D341Med (cell line): ENCODE measurements around the gene KRTAP5-11.
"Not testable (repeated sequence)": the region's sequence is repeated elsewhere in the genome, so short reads cannot be mapped to it uniquely, and the experiment has no call there.

ENCODE experiments used
- DNase-seq: peaks from one replicate; pipeline ENCODE4 v3.0.0; 2012; ENCODE audit warnings: low spot score

KRTAP5-11 gene

DNA sequence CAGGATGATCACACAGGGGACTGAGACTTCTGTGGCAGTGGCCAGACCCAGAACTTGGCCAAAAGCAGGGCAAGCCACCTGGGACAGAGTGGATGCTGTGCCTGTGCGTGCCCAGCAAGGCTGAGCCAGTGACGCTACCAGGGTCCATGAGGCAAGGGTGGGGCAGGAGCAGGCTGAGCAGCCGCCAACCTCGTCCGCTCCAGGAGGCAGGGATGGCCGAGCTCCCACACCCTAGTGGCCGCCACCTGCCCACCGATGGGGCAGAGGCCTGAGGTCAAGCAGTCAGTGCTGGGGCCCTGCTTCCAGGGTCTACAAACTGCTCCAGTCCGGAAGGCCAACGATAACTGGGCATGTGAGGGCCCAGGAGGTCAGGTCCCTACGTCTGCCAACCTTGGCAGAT is 27.2 kb downstream of the KRTAP5-11 start:
- no peak for DNase-seq

DNA sequence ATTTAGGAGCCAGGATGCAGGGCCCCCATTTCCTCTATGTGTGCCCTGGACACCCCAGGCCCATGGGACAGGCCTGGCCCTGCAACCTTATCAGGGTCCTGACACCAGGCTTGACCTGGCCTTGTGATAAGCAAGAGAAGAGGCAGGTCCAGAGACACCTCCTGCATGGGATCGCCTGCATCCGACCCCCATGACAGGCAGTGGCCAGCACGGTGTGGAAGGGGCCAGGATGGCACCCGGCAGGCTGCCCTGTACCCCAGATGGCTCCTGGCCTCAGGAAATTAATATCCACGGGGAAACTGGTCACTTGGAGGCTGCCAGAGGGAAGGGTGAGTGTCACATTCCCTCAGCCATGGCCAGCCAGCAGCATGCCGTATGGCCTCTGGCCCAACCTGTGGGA is 27.7 kb downstream of the KRTAP5-11 start:
- DNase-seq = no peak

DNA sequence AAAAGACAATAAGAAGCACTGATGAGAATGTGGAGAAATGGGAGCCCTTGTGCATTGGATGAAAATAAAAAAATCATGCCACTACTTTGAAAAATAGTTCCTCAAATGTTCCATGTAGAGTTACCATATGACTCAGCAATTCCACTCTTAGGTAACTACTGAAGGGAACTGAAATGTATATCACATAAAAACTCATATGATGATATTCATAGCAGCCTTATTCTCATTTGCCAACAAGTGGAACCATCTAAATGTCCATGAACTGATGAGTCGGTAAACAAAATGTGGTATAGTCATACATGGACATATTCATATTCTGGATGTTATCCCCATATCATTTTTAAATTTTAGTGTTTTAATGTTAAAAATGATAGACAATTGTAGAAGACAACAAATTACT is 31.0 kb downstream of the KRTAP5-11 start:
- DNase-seq = no peak

DNA sequence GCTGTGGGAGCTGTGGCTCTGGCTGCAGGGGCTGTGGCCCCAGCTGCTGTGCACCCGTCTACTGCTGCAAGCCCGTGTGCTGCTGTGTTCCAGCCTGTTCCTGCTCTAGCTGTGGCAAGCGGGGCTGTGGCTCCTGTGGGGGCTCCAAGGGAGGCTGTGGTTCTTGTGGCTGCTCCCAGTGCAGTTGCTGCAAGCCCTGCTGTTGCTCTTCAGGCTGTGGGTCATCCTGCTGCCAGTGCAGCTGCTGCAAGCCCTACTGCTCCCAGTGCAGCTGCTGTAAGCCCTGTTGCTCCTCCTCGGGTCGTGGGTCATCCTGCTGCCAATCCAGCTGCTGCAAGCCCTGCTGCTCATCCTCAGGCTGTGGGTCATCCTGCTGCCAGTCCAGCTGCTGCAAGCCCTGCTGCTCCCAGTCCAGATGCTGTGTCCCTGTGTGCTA is 33.9 kb downstream of the KRTAP5-11 start:
- DNase-seq = no peak

DNA sequence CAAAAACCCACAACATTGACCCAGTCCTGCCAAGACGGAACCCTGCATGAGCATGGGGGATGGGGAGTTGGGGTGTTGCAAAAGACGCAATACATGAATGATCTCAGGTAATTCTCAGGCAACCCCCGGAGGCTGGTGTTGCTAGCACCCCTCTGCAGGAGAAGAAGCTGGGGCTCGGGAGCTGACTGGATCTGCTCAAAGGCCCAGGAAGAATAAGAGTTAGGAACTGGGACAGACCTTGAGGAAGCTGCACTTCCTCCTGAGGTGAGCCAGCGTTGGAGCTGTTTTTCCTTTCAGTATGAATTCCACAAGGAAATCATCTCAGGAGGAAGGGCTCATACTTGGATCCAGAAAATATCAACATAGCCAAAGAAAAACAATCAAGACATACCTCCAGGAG is 34.6 kb downstream of the KRTAP5-11 start, which contains the start of gene KRTAP5-9:
KRTAP5-9 (plus strand) TSS at position 301 of the 400 bp plus-strand sequence. CDS start 238 bp downstream, outside the sequence.
- DNase-seq = no peak

DNA sequence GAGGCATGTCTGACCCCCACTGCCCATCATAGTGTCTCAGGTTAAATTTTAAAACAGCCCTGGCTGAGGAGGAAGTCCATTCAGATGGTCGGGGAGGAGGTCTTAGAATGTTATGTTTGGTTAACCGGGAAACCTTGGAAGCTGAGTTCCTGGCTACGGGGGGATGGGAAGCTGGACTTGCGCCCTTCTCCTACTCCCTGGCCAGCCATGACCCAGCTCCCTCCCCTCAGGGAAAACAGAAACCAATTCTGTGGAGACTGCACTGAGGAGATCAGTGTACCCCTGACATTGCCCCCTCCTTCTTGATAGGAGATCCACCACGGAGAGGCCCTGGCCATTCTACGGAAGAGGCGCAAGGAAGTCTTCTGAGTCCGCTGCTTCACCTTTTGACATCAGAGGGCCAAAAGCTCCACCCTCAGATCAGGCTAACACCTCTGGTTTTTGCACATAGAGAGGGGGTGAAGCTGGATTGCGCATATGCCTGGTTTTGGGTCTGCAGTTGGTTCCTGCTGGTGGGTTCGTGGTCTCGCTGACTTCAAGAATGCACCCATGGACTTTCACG is 37.2 kb downstream of the KRTAP5-11 start:
- no peak for DNase-seq

DNA sequence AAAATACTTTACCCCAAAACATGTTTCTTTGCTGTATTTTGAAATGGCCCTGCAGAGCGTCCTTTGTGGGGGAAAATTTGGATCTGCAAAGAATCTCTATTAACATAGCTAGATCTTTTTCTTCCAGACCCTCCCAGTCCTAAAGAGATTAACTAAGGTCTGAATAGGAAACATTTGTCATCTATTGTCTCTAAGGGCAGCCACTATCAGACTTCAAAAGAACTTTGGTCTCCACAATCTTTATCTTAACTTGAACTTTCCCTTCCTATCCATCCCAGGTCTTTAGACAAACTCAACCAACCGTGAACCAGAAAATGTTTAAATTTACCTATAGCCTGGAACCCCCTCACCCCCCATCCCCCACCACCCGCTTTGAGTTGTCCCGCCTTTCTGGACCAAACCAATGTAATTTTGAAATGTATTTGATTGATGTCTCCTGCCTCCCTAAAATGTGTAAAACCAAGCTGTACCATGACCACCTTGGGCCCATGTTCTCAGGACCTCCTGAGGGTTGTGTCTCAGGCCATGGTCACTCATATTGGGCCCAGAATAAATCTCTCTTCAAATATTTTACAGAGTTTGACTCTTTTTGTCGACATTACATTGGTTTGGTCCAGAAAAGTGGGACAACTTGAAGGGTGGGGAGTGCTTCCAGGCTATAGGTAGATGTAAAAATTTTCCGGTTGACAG is 38.0 kb downstream of the KRTAP5-11 start:
- no peak for DNase-seq

DNA sequence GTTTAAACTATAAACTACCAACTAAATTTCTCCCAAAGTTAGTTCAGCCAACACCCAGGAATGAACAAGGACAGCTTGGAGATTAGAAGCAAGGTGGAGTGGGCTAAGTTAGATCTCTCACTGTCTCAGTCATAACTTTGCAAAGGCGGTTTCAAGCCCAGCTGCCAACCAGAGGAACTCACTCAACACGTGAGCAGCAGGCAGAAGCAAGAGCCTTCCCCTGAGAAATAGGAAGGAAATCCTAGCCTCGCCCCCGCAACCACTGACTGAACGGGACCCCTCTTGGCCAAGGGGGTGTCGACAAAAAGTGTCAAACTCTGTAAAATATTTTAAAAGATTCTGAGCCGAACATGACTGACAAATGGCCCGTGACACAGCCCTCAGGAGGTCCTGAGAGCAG is 38.8 kb downstream of the KRTAP5-11 start:
- DNase-seq = no peak

DNA sequence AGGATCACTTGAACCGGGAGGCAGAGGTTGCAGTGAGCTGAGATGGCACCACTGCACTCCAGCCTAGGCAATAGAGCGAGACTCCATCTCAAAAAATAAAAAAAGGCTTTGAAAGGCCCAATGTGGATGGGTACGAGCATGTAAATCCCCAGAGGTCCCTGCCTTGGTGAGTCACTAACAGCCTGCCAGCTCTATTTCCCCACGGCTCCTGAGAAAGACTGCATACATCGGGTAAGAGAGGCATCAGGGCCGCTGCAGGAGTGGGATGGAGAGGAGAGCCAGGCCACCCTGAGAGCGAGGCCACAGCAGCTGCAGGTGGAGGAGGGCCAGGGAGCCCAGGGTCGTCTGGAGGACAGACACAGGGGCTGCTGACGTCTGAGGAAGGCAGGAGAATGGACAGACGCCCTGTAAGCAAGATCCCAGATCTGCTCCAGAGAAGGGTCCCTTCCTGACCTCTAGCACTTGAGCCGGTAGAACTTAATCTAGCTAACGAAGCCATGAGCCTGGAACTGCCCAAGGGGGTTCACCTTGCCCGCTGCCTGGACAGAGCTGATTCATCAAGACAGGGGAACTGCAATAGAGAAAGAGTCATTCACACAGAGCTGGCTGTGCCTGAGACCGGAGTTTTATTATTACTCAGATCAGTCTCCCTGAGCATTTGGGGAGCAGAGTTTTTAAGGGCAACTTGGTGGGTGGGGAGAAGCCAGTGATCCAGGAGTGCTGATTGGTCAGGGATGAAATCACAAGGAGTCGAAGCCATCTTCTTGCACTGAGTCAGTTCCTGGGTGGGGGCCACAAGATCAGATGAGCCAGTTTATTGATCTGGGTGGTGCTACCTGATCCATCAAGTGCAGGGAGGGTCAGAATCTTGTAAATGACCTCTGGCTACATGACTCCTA is 39.5 kb downstream of the KRTAP5-11 start:
- DNase-seq = no peak

DNA sequence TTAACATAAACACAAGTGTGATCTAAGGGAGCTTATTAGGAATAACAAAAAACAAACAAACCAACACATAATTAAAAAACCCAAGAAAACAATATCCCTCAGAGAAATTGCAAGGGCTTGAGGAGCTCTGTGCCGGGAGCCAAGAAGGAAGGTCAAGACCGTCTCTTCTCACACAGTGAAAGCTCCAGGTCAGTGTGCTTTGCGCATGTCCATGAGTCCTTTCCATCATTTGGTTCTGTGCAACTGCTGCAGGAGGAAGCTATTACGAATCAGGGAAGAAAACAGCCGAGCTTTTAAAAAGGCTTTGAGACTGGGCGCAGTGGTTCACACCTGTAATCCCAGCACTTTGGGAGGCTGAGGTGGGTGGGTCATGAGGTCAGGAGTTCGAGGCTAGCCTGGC is 40.3 kb downstream of the KRTAP5-11 start:
- DNase-seq = no peak

DNA sequence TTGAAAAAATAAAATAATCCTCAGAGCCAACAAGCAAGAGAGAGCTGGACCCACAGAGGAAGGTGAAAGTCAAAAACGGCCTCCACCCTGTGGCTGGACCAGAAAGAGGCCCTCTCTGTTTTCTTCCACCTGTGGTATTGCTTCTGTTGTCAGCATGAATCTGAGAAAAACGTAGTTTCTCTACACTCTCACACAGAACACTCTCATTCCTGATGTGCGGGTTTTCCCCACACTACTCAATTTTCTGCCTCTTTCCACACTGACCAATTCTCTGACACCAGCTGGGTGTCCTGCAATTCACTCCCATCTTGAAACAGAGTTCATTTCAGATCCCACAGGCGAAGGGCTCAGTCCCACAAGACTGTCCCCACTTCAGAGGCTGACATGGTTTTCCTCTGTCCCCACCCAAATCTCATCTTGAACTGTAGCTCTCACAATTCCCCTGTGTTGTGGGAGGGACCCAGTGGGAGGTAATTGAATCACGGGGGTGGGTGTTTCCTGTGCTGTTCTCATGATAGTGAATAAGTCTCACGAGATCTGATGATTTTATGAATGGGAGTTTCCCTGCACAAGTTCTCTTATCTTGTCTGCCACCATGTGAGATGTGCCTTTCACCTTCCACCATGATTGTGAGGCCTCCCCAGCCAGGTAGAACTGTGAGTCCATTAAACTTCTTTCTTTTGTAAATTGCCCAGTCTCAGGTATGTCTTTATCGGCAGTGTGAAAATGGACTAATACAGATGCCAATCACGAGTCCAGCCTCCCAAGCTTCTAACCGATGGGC is 42.0 kb downstream of the KRTAP5-11 start:
- not testable (repeated sequence) for DNase-seq

DNA sequence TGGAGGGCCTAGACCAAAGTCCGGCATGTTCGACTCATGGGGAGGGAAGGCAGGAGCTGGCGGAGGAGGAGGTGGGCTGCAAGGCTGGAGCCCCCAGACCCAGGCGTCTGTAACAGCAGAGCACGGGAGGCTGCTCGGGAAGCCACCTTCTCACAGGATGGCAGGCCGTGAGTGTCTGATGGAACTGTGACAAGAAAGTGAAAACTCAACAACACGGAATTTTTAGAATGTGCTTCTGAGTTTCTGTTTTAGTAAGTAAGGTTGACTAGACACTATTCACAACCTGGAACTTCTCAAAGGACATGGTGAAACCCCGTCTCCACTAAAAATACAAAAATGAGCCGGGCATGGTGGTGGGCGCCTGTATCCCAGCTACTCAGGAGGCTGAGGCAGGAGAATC is 42.7 kb downstream of the KRTAP5-11 start:
- DNase-seq = not testable (repeated sequence)

DNA sequence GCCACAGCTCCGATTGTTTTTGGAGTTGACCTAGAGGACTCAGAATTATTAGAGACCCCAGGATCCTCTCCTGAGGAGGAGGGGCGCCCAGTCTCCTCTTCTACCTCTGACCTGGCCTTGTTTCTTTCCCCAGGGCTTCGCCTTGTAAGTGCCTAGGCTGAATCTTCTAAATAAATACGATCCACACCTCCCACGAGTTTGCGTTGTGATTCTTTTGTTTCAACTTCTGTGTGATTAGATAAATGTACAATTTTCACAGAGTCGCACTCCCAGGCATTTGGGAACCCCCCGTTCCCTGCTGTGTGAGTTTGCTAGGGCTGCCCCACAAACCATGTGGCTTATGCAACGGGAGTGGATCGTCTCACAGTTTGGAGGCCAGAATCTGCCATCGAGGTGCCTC is 43.7 kb downstream of the KRTAP5-11 start:
- no peak for DNase-seq

DNA sequence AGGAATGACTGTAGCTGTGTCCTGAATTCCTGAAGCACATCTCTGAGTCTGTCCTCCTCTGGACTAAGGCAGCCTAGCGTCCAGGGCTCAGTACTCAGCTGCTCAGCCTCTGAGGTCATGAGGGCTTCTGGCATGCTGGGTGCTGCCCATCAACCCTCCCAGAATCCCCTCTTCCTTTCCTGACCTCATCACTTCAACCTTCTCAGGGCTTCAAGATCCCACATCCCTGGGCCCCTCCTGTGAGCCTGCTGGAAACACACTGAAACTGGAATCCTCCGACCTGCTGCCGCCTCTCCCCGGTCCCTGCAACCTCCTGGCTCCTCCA is 44.0 kb downstream of the KRTAP5-11 start:
- DNase-seq = no peak

DNA sequence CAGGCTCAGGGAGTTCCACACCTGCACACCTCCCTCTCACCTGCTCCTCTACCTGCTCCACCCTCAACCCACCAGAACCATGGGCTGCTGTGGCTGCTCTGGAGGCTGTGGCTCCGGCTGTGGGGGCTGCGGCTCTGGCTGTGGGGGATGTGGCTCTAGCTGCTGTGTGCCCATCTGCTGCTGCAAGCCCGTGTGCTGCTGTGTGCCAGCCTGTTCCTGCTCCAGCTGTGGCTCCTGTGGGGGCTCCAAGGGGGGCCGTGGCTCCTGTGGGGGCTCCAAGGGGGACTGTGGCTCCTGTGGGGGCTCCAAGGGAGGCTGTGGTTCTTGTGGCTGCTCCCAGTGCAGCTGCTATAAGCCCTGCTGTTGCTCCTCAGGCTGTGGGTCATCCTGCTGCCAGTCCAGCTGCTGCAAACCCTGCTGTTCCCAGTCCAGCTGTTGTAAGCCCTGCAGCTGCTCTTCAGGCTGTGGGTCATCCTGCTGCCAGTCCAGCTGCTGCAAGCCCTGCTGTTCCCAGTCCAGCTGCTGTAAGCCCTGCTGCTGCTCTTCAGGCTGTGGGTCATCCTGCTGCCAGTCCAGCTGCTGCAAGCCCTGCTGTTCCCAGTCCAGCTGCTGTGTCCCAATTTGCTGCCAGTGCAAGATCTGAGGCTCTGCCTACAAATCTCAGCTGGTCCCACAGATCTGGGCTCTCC is 44.6 kb downstream of the KRTAP5-11 start, which contains the start of gene KRTAP5-8:
KRTAP5-8 (plus strand) TSS at position 49 of the 689 bp plus-strand sequence; CDS start at position 80, 31 bp downstream.
- not testable (repeated sequence) for DNase-seq

DNA sequence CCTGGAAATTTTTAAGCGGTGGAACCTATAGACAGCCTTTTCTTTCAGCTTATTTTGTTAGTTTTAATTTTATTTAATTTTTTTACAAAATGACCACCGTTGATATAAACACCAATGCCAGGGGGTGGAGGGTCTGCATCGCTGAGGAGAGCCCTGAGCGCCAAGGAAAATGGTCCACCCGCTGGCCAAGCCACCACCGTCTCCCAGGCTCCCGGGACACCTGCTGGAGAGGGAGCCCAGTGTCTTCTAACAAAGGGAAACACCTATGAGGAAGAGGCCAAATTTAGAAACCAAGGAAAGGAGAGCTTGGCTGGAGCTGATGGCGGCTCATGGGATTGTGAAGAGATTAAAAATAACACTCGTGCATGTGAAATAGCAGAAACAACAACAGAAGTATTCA is 45.1 kb downstream of the KRTAP5-11 start:
- DNase-seq = no peak

DNA sequence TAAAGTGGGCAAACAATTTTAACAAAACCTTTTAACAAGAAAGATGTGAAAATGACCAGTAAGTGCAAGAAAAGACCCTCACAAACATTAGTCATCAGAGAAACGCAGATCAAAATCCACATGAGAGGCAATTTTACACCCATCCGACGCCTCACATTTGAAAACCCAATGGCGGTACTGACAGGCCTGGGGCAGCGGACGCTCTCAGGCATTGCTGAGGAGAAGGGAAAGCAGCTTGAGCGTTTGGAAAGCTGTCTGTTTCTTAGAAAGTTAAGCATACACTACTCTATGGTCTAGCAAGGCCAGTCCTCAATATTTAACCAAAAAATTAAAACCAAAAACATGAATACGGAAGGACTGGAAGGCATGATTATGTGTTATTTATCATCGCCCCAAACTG is 46.9 kb downstream of the KRTAP5-11 start:
- no peak for DNase-seq

DNA sequence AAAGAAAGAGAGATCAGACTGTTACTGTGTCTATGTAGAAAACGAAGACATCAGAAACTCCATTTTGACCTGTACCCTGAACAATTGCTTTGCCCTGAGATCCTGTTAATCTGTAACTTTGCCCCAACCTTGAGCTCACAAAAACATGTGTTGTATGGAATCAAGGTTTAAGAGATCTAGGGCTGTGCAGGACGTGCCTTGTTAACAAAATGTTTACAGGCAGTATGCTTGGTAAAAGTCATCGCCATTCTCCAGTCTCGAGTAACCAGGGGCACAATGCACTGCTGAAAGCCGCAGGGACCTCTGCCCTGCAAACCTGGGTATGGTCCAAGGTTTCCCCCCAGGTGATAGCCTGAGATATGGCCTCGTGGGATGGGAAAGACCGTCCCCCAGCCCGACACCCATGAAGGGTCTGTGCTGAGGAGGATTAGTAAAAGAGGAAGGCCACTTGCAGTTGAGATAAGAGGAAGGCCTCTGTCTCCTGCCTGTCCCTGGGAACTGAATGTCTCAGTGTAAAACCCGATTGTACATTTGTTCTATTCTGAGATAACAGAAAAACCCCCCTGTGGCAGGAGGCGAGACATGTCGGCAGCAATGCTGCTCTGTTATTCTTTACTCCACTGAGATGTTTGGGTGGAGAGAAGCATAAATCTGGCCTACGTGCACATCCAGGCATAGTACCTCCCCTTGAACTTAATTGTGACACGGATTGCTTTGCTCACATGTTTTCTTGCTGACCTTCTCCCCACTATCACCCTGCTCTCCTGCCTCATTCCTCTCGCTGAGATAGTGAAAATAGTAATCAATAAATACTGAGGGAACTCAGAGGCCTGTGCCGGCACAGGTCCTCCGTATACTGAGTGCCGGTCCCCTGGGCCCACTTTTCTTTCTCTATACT is 47.7 kb downstream of the KRTAP5-11 start:
- not testable (repeated sequence) for DNase-seq

DNA sequence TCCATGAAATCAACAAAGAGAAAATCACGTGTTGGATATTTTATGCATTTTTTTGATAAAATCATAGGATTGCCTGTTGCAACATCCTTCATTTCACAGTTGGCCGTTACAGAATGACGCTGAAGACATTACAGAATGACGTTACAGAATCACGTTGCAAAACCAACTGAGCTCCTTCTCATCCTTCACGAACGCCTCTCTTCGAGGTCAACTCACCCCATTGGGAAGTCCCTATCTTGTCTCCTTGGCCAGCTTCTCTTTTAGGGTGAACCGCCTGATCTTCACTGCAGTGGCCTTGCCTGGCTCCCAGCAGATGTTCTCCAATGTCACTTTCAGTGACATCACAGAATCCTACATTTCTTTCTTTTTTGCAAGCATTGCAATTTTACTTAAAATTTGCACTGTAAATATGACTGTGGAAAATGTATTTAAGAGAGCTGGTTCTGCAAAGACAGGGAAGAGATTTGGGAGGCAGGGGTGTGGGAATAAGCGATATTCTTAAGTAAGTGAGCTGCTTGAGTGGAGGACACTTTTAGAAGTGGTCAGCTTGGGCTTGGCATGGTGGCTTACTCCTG is 50.6 kb downstream of the KRTAP5-11 start:
- DNase-seq = no peak
